GM21447 (cell line): Measurements from ENCODE around the gene SLC17A2.

ENCODE experiments used
- ATAC-seq: cut with Tn5 transposase; IDR thresholded peaks from one replicate; pipeline ENCODE4 v1.9.1; 2021; ENCODE audit not compliant: unreplicated experiment

The SLC17A2 gene, protein sequence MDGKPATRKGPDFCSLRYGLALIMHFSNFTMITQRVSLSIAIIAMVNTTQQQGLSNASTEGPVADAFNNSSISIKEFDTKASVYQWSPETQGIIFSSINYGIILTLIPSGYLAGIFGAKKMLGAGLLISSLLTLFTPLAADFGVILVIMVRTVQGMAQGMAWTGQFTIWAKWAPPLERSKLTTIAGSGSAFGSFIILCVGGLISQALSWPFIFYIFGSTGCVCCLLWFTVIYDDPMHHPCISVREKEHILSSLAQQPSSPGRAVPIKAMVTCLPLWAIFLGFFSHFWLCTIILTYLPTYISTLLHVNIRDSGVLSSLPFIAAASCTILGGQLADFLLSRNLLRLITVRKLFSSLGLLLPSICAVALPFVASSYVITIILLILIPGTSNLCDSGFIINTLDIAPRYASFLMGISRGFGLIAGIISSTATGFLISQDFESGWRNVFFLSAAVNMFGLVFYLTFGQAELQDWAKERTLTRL

DNA sequence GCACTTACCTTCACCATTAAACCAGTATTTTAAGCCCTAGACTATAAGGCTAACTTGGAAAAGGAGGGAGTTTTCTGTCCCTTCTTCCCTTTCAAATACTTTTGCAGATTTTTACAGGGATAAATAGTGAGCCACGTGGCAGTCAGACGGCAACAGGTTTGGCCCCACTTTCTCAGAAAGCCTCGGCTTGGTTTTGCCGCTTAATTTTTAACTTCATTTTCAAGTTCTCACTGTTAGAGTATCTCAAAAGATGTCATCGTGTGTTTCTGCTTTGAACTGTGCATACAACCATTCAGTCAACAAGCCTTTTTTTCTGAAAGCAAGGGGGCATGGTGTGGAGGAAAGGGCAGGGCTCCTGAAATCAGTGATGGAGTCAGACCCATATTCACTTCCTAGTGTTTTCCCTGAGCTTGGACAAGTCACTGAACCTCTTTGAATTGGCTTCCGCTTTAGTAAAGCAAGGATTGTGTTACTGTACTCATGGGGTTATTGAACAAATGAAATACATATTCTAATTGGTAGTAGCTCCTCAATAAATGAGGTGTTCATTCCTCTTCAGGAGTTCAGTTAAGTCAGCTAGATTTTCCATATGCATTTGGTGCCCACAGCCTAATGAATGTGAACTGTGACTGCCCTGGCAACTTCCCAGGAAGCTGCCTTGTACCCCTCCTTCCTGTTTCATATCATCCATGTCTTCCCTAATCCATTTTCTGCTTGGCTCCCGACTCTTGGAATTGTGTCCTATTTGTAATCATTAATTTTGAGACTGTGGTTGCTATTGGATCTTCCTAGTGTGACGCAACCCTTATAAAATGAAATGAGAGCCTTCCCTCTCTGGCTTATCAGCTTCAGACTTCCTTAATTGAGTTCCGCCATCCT is at the start of gene SLC17A2:
SLC17A2 (minus strand) TSS at position 160 of the 879 bp plus-strand sequence. CDS start 4,895 bp downstream, outside the sequence.
- ATAC-seq, result no peak

DNA sequence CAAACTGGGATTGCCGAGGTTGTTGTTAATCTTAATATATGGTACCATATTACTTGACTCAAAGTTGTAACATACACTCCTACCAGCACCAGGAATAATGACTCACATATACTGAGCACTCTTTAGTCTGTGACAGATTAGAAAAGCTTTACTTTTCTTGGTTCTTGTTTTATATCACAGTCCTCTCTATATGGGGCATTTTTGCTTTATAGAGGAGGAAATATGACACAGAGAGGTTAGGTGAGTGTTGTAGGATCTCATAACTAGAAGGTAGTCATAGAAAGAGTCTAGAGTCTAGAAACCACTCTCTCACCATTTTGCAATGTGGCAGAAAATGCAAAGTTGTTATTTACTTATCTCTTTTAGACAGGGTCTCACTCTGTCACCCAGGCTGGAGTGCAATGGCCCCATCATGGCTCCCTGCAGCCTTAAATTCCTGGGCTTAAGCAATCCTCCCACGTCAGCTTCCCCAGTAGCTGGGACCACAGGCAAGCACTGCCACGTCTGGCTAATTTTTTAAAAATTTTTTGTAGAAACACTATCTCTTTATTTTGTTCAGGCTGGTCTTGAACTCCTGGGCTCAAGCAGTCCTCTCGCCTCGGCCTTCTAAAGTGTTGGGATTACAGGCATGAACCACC is 45.6 kb upstream of the SLC17A2 start:
- no peak for ATAC-seq

DNA sequence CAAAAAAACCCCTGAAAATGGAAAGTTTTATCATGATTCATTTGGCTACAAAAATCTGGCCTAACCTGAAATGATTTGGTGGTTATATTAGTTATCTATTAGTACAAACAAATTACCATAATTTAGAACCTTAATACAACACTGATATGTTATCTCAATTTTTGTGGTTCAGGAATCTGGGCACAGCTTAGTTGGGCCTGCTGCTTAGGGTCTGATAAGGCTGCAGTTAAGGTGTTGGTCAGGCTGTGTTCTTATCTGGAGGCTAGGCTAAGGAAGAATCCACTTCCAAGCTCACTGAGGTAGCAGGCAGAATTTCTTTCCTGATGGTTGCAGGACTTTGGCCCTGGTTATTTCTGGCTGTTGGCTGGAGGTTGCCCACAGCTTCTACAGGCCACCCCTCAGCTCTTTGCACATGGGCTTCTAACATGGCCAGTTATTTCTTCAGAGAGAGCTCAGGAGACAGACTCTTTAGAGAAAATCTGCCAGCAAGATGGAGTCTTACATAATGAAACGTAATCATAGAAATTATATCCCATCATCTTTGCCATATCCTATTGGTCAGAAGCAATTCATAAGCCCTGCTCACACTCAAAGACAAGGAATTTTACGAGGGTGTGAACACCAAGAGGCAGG is 43.5 kb upstream of the SLC17A2 start:
- ATAC-seq, result no peak

DNA sequence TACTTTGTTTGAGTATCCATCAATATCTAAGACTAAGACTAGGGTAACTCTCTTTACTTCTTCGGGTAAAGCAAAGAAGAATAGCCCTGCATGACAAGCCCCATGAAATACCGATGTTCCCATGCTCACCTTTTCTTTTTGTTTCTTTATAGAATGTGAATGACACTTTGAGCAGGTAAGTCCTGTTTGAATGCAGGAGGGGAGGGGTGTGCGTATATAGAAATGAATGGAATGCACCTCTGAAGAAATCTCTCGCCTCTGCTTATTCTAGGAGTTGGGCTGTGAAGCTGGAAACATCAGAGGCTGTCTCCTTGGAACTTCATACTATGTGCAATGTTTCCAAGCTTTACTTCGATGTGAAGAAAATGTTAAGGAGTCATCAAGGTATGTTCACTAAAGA is 42.4 kb upstream of the SLC17A2 start:
- no peak for ATAC-seq

DNA sequence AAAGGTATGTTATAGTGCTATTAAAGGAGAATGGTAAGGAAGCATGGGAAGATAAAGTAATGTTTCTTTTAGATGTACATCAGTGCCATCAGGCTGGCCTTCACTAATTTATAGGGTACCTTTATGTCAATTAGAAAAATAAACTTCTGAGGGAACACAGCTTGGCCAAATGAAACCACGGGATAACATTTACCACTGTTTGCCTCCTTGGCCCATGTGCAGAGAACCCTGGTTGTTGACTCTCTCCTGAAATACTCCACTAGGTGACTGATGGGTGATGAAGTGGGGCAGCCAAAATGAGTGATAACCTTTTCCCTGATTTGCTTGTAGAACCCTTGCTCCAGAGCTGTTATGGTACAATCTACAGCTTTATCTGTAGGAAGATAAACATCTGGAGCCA is 41.6 kb upstream of the SLC17A2 start:
- no peak for ATAC-seq

DNA sequence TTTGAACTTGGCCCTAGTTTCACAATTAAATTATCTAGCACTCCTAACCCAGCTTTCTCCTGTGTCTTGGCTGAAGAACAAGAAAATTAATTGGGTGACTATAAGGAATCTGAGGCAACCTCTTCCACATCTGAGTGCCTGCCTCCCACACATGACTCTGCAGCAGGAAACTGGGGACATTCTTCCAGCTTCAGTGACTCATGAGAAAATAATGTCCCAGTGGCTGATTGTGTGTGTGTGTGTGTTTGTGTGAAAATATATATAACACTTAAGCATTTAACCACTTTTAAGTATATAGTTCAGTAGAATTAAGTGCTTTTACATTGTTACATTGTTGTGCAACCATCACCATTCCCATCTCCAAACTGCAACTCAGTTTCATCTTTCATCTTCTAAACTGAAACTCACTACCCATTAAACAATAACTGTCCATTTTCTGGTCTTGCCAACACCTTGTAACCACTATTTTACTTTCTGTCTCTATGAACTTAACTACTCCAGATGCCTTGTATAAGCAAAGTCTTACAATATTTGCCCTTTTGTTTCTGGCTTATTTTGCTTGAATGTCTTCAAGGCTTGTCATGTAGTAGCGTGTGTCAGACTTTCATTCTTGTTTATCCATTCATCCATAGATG is 40.8 kb upstream of the SLC17A2 start:
- no peak for ATAC-seq

DNA sequence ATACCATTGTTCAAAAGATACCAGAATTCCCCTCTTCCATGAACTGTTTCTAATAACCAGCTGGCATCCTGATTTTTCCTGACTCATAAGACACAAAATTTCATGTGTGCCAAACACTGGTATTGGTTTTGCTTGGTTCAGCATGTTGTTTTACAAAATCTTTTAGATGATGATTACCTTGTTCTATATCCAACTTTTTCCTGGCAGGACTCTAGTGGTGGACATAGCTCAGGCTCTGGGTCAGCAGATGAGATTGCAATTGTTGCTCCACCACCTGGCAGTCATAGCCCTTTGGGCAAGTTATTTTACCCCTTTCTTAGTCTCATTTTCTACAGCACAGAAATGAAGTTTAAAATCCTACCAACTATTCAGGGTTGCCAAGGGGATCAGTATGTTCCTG is 38.3 kb upstream of the SLC17A2 start:
- no peak for ATAC-seq

DNA sequence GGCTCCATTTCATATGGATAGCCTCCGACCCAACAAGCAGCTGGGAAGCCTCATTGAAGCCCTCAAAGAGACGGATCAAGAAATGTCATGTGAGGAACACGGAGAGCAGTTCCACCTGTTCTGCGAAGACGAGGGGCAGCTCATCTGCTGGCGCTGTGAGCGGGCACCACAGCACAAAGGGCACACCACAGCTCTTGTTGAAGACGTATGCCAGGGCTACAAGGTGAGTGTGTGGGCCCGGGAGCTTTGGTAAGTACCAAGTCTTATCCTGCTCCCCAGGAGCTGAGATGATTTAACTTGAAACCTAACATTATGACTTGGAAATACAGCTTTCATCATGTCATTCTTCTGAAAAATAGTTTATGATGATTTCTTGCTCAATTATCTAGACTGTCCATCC is 36.2 kb upstream of the SLC17A2 start:
- ATAC-seq, result no peak

DNA sequence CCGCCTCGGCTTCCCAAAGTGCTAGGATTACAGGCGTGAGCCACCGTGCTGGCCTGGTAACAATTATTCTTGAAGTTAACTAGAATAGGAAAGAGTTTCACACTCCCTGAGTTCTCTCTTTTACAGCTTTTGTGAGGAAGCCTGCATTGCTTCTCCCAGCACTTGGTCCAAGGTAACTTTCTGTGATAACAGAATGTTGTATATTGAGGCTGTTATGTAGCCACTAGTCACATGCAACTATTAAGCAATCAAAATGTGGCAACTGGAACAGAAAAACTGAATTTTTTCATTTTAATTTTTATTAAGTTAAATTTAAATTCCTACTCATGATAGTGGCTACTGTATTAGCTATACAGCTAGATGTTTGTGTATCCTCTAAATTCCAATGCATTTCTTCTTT is 34.6 kb upstream of the SLC17A2 start:
- ATAC-seq, result no peak

DNA sequence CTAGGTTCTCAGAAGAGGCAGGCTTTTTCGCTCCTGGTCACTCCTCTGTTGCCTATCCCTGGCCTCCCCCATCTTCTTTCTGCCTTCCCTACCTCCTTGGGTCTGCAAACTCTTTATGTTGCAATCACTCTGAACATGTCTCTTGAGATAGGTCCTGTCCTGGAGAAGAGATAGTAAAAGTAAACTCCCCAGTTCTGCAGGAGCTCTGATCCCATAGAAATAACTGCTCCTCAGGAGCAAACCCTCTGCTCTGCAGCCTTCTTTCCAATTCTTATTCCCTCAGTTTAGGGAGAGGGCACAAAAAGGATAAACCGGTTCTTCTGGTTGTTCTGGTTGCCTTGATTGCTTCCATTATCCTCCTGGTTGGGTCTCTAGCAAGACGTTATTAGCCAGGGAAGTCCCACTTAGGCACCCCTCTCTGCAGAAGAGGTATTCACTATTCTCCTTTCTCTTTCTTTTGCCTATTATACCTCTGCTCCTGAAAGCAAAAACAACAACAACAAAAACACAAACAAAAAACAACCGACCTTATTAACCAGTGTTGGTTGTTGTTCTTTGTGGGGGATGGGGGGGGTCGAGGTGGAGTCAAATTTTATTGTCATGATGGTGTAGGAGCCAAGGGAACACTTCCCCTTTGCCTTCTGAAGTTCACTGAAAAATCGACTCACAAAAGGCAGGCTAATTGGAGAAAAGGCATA is 33.1 kb upstream of the SLC17A2 start:
- ATAC-seq, result no peak

DNA sequence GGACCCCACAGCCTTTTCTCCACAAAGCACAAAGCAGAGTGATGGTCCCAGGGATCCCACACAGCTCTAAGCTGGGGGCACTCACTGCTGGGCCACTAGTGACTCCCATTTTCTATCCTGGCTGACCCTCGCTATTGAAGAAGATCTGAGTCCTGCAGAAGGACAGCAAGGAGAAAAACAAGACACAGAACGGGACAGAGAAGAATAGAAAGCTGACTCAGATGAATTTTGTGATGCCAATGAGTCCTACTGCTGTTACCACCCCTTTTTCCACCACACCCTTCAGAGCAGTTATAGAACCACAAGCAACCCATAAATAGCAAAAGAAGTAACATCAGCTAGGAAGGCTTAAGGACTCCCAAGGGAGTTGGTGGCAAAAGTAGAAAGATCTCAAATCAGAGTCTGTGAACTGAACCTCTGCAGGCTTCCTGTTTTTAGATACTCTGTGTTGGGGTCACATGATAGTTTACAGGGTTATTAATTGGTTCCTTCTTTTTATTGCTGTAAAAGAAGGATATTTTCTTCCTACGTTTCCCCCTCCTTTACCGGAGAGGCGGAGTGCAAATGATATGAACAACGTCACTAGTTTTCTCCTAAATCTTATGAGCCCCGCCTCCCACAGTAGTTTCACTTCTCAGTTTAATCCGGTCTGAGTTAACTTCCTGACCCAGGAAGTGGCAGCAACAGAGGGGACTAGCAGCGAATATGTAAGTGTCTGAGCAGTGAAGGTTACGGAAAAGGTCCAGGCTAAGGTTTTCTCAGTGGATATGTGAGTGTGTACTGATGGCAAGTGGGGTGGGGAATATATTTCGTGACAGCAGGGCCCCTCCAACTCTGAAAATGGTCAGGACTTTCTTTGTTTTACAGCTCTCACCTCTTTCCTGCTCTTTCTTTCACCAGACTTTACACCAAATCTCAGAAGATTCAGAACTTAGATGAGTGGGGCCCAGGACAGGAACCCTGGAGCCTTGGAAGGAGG is 31.9 kb upstream of the SLC17A2 start, which contains the start of gene TRIM38:
TRIM38 (plus strand) TSS at position 654 of the 979 bp plus-strand sequence. CDS start 3,721 bp downstream, outside the sequence.
- peak; percentile 81 for ATAC-seq

DNA sequence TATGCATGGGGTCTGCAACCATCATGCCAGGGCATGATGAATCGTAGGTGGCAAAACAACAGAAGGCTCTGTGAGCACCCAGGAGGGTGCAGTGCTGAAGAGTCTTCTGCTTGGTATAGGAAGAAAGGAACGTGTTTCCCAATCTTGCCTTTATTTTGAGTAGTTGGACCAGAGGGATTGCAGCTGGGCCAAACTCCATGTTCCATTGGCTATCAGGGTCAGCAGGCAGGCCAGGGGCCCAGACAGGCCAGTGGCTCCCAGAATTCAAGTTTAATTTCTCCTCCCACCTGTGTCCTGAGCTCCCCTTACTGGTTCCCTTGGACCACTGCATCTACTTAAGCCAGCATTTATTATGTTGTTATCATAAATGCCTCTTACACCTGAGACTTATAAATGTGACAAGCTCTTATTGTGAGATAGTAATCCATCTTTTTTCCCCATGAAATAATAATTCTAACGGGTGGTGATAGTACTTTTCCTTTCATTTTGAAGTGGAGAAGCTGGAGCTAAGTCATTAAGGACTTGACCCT is 31.2 kb upstream of the SLC17A2 start:
- ATAC-seq, result no peak

DNA sequence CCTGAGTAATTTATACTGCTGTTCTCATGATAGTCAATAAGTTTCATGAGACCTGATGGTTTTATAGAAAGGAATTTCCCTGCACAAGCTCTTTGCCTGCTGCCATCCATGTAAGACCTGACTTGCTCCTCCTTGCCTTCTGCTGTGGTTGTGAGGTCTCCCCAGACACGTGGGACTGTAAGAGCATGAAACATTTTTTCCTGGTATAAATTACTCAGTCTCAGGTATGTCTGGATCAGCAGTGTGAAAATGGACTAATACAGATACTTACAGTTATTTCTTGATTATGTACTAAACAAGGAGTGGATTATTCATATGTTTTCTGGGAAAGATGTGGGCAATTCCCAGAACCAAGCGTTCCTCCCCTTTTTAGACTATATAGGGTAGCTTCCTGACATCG is 30.2 kb upstream of the SLC17A2 start:
- no peak for ATAC-seq

DNA sequence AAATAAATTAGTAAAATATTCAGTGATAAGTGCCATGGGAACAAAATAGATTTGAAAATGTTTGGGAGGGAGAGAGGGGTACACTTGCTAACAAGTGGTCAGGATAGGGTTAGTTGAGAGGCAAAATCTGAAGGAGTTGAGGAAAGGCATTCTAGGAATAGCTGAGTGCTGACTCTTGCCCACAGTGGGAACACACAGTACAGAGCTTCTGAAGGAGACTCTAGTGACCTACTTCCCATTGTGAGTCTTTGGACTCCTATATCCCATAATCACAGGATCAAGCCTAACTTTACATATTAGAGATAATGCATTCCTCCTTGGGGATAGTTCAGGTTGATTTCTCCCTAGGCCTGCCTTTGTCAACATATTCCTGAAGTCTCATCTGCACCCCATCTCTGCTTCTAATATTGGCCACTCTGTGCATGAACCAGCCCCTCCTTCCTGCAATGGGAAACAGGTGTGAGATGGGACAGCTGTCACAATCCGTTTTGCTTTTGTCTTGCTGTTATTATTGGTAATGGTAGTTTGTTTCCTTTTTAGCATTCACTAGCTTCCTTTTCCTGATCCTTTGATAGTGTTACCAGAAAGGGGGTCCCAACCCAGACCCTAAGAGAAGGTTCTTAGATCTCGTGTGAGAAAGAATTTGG is 29.5 kb upstream of the SLC17A2 start:
- no peak for ATAC-seq

DNA sequence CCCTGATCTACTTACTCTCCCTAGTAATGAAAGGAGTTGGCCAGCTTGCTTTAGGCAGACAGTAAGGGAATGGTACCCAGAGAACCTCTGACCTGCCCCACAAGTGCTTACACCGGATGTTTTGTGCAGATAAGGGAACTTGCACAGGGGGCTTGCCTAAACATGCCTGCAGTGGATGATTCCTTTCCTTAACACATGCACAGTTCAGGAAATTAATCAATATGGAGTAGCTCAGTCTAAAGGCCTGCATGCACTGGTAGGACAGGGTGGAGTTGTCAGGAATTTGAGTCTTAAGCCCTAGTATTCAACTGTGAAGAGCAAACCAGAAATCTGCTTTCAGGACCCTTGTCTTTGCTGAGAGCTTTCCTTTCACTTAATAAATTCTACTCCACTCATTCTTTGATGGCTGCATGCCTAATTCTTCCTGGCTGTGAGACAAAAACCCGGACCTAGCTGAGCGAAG is 28.2 kb upstream of the SLC17A2 start:
- ATAC-seq, result no peak

DNA sequence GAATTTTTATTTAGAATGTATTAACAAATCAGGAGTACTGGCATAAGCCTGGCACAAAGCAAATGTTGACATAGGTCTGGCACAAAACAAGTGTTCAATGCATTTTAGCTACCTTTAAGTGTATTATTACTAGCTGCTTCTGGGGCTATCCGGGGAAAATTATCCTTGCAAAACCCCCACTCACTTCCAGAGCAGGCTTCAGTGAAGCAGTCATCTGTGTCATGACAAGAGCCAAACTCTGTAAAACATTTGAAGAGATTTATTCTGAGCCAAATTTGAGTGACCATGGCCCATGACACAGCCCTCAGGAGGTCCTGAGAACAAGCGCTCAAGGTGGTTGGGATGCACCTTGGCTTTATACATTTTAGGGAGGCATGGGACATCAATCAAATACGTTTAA is 25.7 kb upstream of the SLC17A2 start:
- ATAC-seq, result no peak

DNA sequence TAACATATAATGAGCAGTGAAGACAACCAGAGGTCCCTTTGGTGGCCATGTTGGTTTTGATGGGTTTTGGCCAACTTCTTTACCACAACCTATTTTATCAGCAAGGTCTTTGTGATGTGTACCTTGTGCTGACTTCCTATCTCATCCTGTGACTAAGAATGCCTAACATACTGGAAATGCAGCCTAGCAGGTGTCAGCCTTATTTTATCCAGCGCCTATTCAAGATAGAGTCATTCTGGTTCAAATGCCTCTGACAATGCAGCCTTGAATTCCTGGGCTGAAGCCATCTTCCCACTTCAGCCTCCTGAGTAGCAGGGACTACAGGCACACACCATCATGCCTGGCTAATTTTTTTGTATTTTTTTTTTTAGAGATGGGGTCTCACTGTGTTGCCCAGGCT is 24.3 kb upstream of the SLC17A2 start:
- ATAC-seq, result no peak

DNA sequence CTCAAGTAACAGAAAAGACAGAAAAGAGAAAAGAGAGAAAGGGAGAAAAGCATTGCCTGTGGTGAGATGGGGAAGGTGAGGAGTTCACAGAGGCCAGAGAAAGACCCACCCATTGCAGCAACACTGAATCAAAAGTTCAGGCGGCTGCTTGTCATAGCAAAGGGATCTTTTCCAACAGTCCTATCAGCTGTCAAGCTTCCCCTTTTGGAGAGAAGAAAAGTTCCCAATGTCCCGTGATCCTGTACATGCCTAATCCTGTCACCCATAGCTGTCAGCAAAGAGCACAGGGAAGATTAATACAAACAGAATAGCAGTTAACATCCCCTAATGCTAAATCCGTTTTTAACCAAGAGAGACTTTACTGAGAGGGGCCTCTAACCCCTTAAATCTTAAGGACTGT is 23.2 kb upstream of the SLC17A2 start:
- ATAC-seq, result no peak
